KOPT-K1 (cell line): ENCODE measurements around the gene ARHGEF17.

Experiments
- H3K27ac ChIP-seq: fragments of 200-600 bp; sonication (generic); 2 replicates; pipeline ENCODE4 v1.5.1; 2016; ENCODE audit warnings: antibody characterized with exemption, mild to moderate bottlenecking, low read depth, low read length; ENCODE audit not compliant: poor library complexity, severe bottlenecking
- H3K36me3 ChIP-seq: fragments of 200-600 bp; sonication (generic); 2 replicates; pipeline ENCODE4 v1.5.1; 2017; ENCODE audit warnings: antibody characterized with exemption, mild to moderate bottlenecking, low read length, moderate library complexity; ENCODE audit not compliant: insufficient read depth
- H3K9me3 ChIP-seq: fragments of 200-600 bp; sonication (generic); 2 replicates; pipeline ENCODE4 v1.5.1; 2017; ENCODE audit warnings: antibody characterized with exemption, low read length, mild to moderate bottlenecking; ENCODE audit not compliant: insufficient read depth, poor library complexity, severe bottlenecking

The ARHGEF17 gene

GRCh38 chr11:73312036-73312435 lies 4.0 kb downstream of the ARHGEF17 start:
- no peaks in the 10 kb centered on the region for H3K9me3 ChIP-seq
- no peak overlapping the region for H3K27ac ChIP-seq
- H3K36me3 ChIP-seq: no peaks in the 10 kb centered on the region

DNA sequence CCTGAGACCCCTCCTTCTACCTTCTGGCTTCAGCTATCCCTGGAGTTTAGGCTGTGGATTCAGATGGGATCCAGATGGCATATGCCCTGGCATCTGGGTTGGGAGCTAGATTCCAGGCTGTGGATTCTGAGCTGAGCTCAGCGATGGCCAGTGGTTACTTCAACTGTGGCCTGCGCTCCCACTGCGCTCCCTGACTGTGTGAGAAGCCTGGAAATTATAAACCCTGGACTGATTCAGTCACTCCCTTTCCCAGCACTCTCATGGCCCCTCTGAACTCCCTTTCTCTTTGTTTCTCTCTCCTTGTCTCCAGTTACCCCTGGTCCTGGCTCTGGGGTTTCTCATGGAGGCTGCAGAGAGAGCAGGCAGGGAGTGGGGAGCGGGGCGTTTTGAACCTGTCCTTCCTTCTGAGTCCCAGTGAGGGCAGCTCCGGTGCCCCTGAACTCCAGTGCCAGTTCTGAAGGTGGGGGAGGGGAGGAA lies 4.8 kb downstream of the ARHGEF17 start:
- H3K36me3 ChIP-seq: no peaks in the 10 kb centered on the region
- H3K27ac ChIP-seq: no peak overlapping the region
- H3K9me3 ChIP-seq: no peaks in the 10 kb centered on the region

DNA sequence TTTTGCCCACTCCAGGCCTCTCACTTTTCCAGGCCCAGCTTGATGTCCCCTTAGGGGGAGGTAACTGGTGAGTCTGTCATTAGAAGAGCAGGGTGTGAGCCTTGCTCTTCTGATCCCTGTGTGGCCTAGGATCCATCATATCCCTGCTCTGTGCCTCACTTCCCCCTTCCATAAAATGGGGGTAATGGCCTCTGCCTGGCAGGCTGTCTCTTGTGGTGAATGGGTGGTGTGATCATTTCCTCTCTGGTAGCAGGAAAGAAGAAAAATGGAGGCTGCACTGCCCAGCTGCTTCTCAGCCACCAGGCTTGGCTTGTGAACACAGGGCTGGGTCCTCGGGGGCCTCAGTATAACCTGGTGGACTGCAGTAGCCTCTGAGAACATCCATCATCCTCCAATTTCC lies 5.6 kb downstream of the ARHGEF17 start:
- peak overlapping the region; percentile 38 for H3K27ac ChIP-seq
- H3K9me3 ChIP-seq: no peaks in the 10 kb centered on the region

DNA sequence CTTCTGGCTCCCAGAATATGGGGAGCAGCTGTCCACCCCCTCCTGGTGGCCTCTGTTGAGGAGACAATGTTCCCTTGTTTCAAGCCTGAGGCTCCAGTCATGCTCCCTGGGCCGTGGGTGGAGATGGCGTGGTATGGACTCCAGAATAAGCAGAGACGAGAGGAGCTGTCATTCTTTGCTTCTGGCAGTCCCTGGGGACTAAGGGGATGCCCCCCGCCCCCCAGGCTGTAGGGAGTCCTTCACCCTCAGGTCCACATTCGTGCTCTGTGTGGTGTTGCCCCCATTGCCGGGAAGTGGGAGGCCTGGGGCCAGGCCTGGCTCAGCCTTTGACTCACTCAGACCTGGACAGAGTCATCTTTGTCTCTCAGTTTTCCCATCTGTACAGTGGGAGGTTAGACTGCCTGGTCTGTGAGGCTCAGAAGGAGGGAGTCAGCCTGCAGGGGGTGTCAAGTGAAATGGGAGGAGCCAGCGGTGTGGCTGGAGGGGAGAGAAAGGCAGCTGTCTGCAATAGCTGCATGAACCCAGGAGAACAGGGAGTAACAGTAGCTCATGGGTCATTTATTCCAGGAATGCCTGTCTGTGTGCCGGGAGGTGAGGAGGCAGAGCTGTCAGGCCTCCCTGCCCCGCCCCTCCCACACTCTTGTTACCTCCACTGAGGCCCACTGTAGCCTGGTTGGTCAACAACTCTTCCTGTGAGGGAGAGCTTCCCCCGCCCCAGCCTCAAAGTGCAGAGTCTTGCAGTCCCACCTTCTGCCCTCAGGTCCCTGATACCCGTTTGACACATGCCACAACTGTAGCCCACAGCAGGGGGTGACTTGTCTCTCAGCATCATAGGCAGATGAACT lies 6.3 kb downstream of the ARHGEF17 start:
- no peaks in the 10 kb centered on the region for H3K36me3 ChIP-seq
- peak overlapping the region; percentile 38 for H3K27ac ChIP-seq
- no peaks in the 10 kb centered on the region for H3K9me3 ChIP-seq

More for the DNA sequence above, 5.6 kb downstream of the ARHGEF17 start:
- H3K36me3 ChIP-seq: no peaks in the 10 kb centered on the region

DNA sequence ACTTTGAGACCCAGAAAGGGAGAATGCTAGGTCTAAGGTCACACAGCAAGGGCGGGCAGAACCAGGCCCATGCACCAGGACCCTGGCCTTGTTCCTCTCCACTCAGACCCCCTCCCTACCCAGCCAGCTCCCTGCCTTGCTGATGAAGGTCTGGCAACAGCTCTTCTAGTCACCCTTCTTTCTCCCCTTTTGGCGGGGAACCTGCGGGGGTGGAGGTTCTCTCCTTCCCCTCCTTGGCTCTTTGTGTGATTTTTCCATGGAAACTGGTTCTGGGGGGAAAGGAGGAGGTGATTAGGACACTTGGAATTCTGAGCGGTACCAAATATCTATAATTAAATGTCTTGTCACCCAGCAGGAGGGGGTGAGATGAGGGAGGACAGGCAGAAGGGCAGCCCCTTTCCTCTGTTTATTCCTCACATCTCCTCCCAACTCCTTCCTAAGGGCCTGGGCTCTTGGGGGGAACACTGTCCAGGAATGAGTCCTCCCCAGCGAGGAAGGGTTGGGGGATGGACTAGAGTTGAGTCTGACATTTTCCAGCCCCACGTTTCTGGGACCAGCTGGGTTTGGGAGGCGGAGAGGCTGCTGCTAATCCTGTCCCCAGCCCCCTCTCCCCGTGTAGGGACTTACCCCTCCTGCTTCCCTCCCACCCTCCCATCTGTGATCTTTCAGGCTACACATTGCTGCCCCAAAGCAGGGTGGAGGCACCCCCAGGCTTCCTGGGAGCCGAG lies 7.4 kb downstream of the ARHGEF17 start:
- H3K36me3 ChIP-seq: no peaks in the 10 kb centered on the region
- no peaks in the 10 kb centered on the region for H3K9me3 ChIP-seq
- H3K27ac ChIP-seq: peak overlapping the region; percentile 38

DNA sequence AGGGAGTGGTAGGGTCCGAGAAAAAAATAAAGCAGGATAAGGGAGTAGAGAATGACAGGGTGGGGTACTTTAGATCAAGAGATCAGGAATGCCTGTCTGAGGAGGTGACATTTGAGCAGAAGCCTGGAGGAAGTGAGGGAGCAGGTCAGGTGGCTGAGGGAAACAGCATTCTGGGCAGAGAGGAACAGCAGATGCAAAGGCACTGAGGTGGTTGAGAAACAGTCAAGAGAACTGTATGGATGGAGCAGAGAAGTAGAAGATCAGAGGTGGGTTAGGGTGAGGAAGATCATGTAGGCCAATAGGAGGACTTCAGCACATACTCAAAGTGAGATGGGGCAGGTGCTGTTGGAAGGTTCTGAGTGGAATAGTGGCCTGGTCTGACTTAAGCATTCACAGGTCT lies 8.3 kb downstream of the ARHGEF17 start:
- Histone ChIP-seq H3K36me3 (no peaks in the 10 kb centered on the region), H3K27ac (no peak overlapping the region)

DNA sequence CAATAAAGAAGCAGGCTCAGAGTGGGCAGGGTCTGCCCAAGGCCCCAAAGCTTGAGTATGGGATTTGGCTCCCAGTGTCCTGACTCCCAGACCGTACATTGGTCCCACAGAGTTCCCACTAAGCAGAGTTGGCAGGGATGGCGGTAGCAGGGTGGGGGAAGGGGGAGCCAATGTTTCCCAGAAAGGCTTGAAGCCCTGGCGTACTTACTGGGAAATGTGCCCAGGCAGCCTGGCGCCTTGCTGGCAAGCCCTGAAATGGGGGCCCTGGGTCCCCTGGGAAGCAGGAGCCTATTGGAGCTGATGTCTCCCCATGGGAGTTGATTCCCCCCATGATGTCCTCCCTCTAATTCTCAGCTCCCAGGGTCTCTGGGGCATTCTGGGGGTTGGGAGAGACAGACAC lies 9.3 kb downstream of the ARHGEF17 start:
- H3K36me3 ChIP-seq: no peaks in the 10 kb centered on the region
- no peaks in the 10 kb centered on the region for H3K9me3 ChIP-seq
- no peak overlapping the region for H3K27ac ChIP-seq

More for the DNA sequence above, 8.3 kb downstream of the ARHGEF17 start:
- no peaks in the 10 kb centered on the region for H3K9me3 ChIP-seq

- Histone ChIP-seq H3K36me3 (no peaks in the 10 kb centered on the region), H3K27ac (no peak overlapping the region), H3K9me3 (no peaks in the 10 kb centered on the region)
These were observed 9.7 kb downstream of the ARHGEF17 start for GRCh38 chr11:73317803-73318202.

GRCh38 chr11:73318501-73319011 lies 10.5 kb downstream of the ARHGEF17 start:
- Histone ChIP-seq H3K27ac (no peak overlapping the region), H3K9me3 (no peaks in the 10 kb centered on the region)

DNA sequence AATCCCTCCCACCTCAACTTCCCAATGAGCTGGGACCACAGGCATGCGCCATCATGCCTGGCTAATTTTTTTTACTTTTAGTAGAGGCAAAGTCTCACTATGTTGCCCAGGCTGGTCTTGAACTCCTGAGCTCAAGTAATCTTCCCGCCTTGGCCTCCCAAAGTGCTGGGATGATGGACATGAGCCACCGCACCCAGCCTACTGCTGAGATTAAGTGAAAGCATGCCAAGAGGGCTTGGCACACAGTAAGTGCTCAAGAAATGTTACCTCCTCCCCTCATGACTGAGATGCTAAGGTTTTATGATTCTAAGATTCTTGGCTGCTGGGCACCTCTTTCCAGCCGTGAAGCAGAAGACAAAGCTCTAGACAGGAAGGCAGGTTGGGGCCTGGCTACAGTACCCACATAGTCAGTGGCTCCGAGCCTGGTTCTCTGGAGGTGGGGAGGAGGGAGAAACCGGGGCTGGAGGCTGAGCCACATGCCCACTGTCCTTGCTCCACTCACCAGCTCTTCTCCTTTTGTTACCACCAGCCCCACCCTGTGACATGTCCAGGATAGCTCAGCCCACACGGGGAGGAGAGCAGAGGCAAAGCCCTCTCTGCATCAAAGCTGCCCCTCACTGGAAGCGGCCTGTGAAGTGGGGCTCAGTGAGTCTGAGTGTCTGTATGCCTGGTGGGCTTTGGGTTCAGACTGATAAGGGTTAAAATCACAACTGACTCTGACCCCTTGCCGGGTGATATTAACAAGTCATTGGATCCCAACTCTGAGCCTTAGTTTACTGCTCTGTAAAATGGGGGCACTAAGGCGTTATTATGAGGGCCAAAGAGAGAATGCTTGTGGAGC lies 12.9 kb downstream of the ARHGEF17 start:
- H3K27ac ChIP-seq: no peak overlapping the region
- no peaks in the 10 kb centered on the region for H3K36me3 ChIP-seq
- H3K9me3 ChIP-seq: no peaks in the 10 kb centered on the region

More at GRCh38 chr11:73318501-73319011, 10.5 kb downstream of the ARHGEF17 start:
- no peaks in the 10 kb centered on the region for H3K36me3 ChIP-seq

DNA sequence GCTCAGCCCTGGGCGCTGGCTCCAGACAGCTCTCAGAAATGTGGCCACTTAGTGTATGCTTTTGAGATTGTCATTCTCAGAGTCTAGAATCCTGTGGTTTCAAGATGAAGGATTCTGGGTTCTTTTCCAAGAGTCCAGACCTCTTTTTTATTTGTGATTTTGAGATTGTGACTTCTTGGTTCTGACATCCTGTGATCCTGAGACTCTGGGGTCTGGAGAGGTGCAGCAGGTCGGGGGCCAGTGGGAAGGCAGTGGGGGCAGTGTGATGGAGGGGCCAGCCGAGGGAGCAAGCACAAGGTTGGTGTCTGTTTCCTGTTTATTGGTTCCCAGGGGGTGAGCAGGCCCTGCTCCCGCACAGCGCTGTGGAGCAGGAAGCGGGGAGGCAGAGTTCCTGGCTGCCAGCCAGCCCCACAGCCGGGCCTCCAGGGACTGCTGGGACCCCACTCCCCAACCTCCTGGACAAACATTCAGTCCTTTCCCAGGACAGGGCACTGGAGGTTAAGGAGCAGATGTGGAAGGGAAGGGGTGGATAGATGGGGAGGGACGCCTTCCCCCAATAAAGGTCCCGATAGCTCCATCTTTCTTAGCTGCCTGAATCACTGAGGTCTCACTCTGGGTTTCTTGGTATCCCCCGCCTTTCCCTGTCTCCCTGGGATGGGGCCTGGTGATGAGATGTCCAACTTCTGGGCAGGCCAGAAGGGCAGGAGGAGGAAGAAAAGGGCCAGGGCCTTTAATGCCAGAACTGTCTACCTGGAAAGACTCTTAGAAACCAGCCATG lies 13.7 kb downstream of the ARHGEF17 start:
- Histone ChIP-seq H3K9me3 (no peaks in the 10 kb centered on the region), H3K36me3 (no peaks in the 10 kb centered on the region), H3K27ac (no peak overlapping the region)

GRCh38 chr11:73322382-73323306 lies 14.6 kb downstream of the ARHGEF17 start:
- Histone ChIP-seq H3K9me3 (no peaks in the 10 kb centered on the region), H3K27ac (no peak overlapping the region), H3K36me3 (no peaks in the 10 kb centered on the region)

DNA sequence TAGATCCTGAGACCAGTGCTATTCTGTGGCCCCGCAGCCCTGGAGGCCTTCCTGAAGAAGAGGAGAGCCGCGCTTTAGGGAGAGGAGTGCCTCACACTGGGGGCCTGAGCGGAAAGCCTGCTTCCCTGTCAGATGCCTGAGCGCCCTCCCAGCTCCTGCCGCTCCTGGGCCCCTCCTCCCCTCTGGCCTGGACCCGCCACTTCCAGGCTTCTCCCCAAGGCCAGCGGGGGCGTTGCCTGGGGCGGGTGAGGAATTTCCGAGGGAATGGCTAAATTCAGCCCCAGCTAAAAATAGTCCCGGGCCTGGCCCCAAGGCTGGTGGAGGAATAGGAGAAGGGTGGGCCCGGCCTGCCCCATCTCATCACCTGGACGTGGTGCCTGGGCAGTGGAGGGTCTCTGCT lies 15.4 kb downstream of the ARHGEF17 start:
- no peak overlapping the region for H3K27ac ChIP-seq

More for the DNA sequence above, 15.4 kb downstream of the ARHGEF17 start:
- Histone ChIP-seq H3K9me3 (no peaks in the 10 kb centered on the region), H3K36me3 (no peaks in the 10 kb centered on the region)
